HEK293 (cell line): ENCODE measurements around the gene NHP2.

ENCODE experiments used
- OVOL3 ChIP-seq: fragments of 450-650 bp; formaldehyde crosslinking; IDR thresholded peaks from 2 replicates; pipeline ENCODE4 v1.5.1; 2016; ENCODE audit warnings: missing biosample characterization, missing genetic modification characterization
- PRDM1 ChIP-seq: fragments of 450-650 bp; formaldehyde crosslinking; IDR thresholded peaks from 2 replicates; pipeline ENCODE4; 2016; ENCODE audit warnings: missing biosample characterization, missing genetic modification characterization
- SP2 ChIP-seq: fragments of 450-650 bp; formaldehyde crosslinking; IDR thresholded peaks from 2 replicates; pipeline ENCODE4 v1.5.1; 2016; ENCODE audit warnings: missing biosample characterization, missing genetic modification characterization
- ZBTB8A ChIP-seq: fragments of 450-650 bp; formaldehyde crosslinking; IDR thresholded peaks from 2 replicates; pipeline ENCODE4 v1.5.1; 2016; ENCODE audit warnings: missing biosample characterization, missing genetic modification characterization
- ZIC2 ChIP-seq: fragments of 450-650 bp; formaldehyde crosslinking; IDR thresholded peaks from 2 replicates; pipeline ENCODE4 v1.5.1; 2016; ENCODE audit warnings: missing biosample characterization, missing genetic modification characterization
- ZNF16 ChIP-seq: fragments of 450-650 bp; formaldehyde crosslinking; IDR thresholded peaks from 2 replicates; pipeline ENCODE4 v1.5.1; 2016; ENCODE audit warnings: low read depth, missing biosample characterization, missing genetic modification characterization
- ZNF19 ChIP-seq: fragments of 450-650 bp; formaldehyde crosslinking; IDR thresholded peaks from 2 replicates; pipeline ENCODE4; 2016; ENCODE audit warnings: missing biosample characterization, missing genetic modification characterization, low read depth
- ZNF221 ChIP-seq: fragments of 450-650 bp; formaldehyde crosslinking; IDR thresholded peaks from 2 replicates; pipeline ENCODE4 v1.5.1; 2017; ENCODE audit warnings: missing biosample characterization, missing genetic modification characterization, borderline replicate concordance
- ZNF223 ChIP-seq: fragments of 450-650 bp; formaldehyde crosslinking; IDR thresholded peaks from 2 replicates; pipeline ENCODE4 v1.5.1; 2016; ENCODE audit warnings: missing biosample characterization, missing genetic modification characterization
- ZNF311 ChIP-seq: fragments of 450-650 bp; formaldehyde crosslinking; IDR thresholded peaks from 2 replicates; pipeline ENCODE4 v1.5.1; 2017; ENCODE audit warnings: missing biosample characterization, missing genetic modification characterization, borderline replicate concordance
- ZNF324 ChIP-seq: fragments of 450-650 bp; formaldehyde crosslinking; IDR thresholded peaks from 2 replicates; pipeline ENCODE4 v1.5.1; 2016; ENCODE audit warnings: missing biosample characterization, missing genetic modification characterization
- ZNF366 ChIP-seq: fragments of 450-650 bp; formaldehyde crosslinking; conservative IDR thresholded peaks from 2 replicates; pipeline ENCODE4 v1.5.1; 2016; ENCODE audit warnings: missing biosample characterization, missing genetic modification characterization
- ZNF37A ChIP-seq: fragments of 450-650 bp; IDR thresholded peaks from 2 replicates; pipeline ENCODE4 v1.5.1; 2018; ENCODE audit warnings: missing biosample characterization, missing genetic modification characterization
- ZNF404 ChIP-seq: fragments of 450-650 bp; formaldehyde crosslinking; IDR thresholded peaks from 2 replicates; pipeline ENCODE4 v1.5.1; 2017; ENCODE audit warnings: missing biosample characterization, missing genetic modification characterization
- ZNF433 ChIP-seq: fragments of 450-650 bp; formaldehyde crosslinking; IDR thresholded peaks from 2 replicates; pipeline ENCODE4 v1.5.1; 2016; ENCODE audit warnings: missing biosample characterization, missing genetic modification characterization, low read depth
- ZNF585B ChIP-seq: fragments of 450-650 bp; formaldehyde crosslinking; IDR thresholded peaks from 2 replicates; pipeline ENCODE4 v1.5.1; 2016; ENCODE audit warnings: missing biosample characterization, missing genetic modification characterization
- ZNF658 ChIP-seq: fragments of 450-650 bp; formaldehyde crosslinking; IDR thresholded peaks from 2 replicates; pipeline ENCODE4; 2016; ENCODE audit warnings: missing biosample characterization, missing genetic modification characterization
- ZNF660 ChIP-seq: fragments of 450-650 bp; IDR thresholded peaks from 2 replicates; pipeline ENCODE4 v1.5.1; 2018; ENCODE audit warnings: missing biosample characterization, mild to moderate bottlenecking, missing genetic modification characterization
- ZNF677 ChIP-seq: fragments of 450-650 bp; IDR thresholded peaks from 2 replicates; pipeline ENCODE4 v1.5.0; 2018; ENCODE audit warnings: missing biosample characterization, mild to moderate bottlenecking, missing genetic modification characterization, moderate library complexity
- ZNF792 ChIP-seq: fragments of 450-650 bp; formaldehyde crosslinking; IDR thresholded peaks from 2 replicates; pipeline ENCODE4 v1.5.1; 2016; ENCODE audit warnings: missing biosample characterization, missing genetic modification characterization
- TF ChIP-seq, protein P1 (sequence below): fragments of 450-650 bp; formaldehyde crosslinking; IDR thresholded peaks from 2 replicates; pipeline ENCODE4 v1.5.1; 2016; ENCODE audit warnings: missing biosample characterization, missing genetic modification characterization
- TF ChIP-seq, protein P2 (sequence below): fragments of 450-650 bp; formaldehyde crosslinking; IDR thresholded peaks from 2 replicates; pipeline ENCODE4 v1.5.1; 2016; ENCODE audit warnings: missing biosample characterization, missing genetic modification characterization
- TF ChIP-seq, protein P3 (sequence below): fragments of 450-650 bp; formaldehyde crosslinking; IDR thresholded peaks from 2 replicates; pipeline ENCODE4 v1.5.1; 2016; ENCODE audit warnings: missing biosample characterization, missing genetic modification characterization
- TF ChIP-seq, protein P4 (sequence below): fragments of 450-650 bp; formaldehyde crosslinking; IDR thresholded peaks from 2 replicates; pipeline ENCODE4 v1.5.1; 2016; ENCODE audit warnings: missing biosample characterization, missing genetic modification characterization
- TF ChIP-seq, protein P5 (sequence below): fragments of 450-650 bp; formaldehyde crosslinking; IDR thresholded peaks from 2 replicates; pipeline ENCODE4 v1.5.1; 2016; ENCODE audit warnings: missing biosample characterization, missing genetic modification characterization
- TF ChIP-seq, protein P6 (sequence below): fragments of 450-650 bp; formaldehyde crosslinking; IDR thresholded peaks from 2 replicates; pipeline ENCODE4 v1.5.1; 2017; ENCODE audit warnings: missing biosample characterization, missing genetic modification characterization
- TF ChIP-seq, protein P7 (sequence below): fragments of 450-650 bp; formaldehyde crosslinking; IDR thresholded peaks from 2 replicates; pipeline ENCODE4 v1.5.1; 2016; ENCODE audit warnings: missing biosample characterization, missing genetic modification characterization
- TF ChIP-seq, protein P8 (sequence below): fragments of 450-650 bp; formaldehyde crosslinking; IDR thresholded peaks from 2 replicates; pipeline ENCODE4 v1.5.1; 2017; ENCODE audit warnings: missing biosample characterization, missing genetic modification characterization

NHP2 gene

DNA sequence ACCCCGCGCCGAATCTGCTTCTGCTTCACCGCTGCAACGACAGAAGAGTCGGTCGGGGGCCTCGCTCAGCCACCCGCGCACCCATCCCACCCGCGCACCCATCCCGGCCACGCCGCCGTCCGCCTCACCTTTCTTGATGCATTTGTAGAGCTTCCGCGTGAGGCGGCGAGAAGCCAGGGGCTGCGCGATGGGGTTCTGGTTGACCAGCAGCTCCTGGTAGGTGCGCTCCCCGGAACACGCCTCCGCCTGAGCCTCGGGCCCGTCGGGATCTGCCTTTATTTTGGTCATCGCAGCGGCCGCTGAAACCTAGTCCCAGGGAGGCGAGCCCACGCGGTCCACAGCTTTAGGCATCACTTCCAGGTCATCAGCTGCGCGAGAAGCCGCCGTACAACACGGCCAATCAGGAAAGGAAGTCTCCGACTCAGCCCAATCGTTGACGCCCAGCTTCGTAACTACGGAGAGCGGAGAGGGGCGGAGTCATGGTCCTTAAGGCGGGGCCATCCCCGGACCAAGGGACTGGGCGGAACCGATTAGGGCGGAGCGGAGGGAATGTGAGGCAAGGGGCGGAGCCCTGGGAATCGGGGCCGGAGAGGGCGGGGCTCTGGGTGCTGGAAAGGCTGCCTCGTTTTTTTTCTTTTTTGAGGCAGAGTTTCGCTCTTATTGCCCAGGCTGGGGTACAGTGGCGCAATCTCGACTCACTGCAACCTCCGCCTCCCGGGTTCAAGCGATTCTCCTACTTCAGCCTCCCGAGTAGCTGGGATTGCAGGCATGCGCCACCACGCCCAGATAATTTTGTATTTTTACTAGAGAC lies at the start of gene NHP2 (continued):
- TF ChIP-seq, protein P1, sequence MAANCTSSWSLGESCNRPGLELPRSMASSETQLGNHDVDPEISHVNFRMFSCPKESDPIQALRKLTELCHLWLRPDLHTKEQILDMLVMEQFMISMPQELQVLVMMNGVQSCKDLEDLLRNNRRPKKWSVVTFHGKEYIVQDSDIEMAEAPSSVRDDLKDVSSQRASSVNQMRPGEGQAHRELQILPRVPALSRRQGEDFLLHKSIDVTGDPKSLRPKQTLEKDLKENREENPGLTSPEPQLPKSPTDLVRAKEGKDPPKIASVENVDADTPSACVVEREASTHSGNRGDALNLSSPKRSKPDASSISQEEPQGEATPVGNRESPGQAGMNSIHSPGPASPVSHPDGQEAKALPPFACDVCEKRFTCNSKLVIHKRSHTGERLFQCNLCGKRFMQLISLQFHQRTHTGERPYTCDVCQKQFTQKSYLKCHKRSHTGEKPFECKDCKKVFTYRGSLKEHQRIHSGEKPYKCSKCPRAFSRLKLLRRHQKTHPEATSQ (tag by site-specific recombination), result no peak
- TF ChIP-seq ZNF677 (no peak), ZNF221 (tag by site-specific recombination) (no peak), ZNF366 (no peak), ZNF19 (tag by site-specific recombination) (no peak), ZNF585B (tag by site-specific recombination) (no peak), ZNF223 (tag by site-specific recombination) (no peak), SP2 (peak; percentile 100), ZNF311 (tag by site-specific recombination) (no peak), ZNF37A (tag by site-specific recombination) (no peak), PRDM1 (tag by site-specific recombination) (no peak), ZNF658 (no peak), ZIC2 (tag by site-specific recombination) (no peak; the same call in 1 of the 2 replicates), ZNF16 (tag by site-specific recombination) (no peak), ZNF324 (no peak), OVOL3 (tag by site-specific recombination) (no peak), ZNF433 (tag by site-specific recombination) (no peak), ZNF660 (peak; percentile 59; the same call in 1 of the 2 replicates), ZNF404 (tag by site-specific recombination) (no peak), ZBTB8A (tag by site-specific recombination) (0 out of 2 replicates have a peak, but pooled peaks have one; percentile 47), ZNF792 (tag by site-specific recombination) (no peak)
- TF ChIP-seq, protein P2, sequence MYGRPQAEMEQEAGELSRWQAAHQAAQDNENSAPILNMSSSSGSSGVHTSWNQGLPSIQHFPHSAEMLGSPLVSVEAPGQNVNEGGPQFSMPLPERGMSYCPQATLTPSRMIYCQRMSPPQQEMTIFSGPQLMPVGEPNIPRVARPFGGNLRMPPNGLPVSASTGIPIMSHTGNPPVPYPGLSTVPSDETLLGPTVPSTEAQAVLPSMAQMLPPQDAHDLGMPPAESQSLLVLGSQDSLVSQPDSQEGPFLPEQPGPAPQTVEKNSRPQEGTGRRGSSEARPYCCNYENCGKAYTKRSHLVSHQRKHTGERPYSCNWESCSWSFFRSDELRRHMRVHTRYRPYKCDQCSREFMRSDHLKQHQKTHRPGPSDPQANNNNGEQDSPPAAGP, result no peak
- TF ChIP-seq, protein P3, sequence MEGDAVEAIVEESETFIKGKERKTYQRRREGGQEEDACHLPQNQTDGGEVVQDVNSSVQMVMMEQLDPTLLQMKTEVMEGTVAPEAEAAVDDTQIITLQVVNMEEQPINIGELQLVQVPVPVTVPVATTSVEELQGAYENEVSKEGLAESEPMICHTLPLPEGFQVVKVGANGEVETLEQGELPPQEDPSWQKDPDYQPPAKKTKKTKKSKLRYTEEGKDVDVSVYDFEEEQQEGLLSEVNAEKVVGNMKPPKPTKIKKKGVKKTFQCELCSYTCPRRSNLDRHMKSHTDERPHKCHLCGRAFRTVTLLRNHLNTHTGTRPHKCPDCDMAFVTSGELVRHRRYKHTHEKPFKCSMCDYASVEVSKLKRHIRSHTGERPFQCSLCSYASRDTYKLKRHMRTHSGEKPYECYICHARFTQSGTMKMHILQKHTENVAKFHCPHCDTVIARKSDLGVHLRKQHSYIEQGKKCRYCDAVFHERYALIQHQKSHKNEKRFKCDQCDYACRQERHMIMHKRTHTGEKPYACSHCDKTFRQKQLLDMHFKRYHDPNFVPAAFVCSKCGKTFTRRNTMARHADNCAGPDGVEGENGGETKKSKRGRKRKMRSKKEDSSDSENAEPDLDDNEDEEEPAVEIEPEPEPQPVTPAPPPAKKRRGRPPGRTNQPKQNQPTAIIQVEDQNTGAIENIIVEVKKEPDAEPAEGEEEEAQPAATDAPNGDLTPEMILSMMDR (tag by site-specific recombination), result no peak
- TF ChIP-seq, protein P4, sequence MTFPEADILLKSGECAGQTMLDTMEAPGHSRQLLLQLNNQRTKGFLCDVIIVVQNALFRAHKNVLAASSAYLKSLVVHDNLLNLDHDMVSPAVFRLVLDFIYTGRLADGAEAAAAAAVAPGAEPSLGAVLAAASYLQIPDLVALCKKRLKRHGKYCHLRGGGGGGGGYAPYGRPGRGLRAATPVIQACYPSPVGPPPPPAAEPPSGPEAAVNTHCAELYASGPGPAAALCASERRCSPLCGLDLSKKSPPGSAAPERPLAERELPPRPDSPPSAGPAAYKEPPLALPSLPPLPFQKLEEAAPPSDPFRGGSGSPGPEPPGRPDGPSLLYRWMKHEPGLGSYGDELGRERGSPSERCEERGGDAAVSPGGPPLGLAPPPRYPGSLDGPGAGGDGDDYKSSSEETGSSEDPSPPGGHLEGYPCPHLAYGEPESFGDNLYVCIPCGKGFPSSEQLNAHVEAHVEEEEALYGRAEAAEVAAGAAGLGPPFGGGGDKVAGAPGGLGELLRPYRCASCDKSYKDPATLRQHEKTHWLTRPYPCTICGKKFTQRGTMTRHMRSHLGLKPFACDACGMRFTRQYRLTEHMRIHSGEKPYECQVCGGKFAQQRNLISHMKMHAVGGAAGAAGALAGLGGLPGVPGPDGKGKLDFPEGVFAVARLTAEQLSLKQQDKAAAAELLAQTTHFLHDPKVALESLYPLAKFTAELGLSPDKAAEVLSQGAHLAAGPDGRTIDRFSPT (tag by site-specific recombination), result no peak
- TF ChIP-seq, protein P5, sequence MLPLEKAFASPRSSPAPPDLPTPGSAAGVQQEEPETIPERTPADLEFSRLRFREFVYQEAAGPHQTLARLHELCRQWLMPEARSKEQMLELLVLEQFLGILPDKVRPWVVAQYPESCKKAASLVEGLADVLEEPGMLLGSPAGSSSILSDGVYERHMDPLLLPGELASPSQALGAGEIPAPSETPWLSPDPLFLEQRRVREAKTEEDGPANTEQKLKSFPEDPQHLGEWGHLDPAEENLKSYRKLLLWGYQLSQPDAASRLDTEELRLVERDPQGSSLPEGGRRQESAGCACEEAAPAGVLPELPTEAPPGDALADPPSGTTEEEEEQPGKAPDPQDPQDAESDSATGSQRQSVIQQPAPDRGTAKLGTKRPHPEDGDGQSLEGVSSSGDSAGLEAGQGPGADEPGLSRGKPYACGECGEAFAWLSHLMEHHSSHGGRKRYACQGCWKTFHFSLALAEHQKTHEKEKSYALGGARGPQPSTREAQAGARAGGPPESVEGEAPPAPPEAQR (tag by site-specific recombination), result no peak
- TF ChIP-seq, protein P6, sequence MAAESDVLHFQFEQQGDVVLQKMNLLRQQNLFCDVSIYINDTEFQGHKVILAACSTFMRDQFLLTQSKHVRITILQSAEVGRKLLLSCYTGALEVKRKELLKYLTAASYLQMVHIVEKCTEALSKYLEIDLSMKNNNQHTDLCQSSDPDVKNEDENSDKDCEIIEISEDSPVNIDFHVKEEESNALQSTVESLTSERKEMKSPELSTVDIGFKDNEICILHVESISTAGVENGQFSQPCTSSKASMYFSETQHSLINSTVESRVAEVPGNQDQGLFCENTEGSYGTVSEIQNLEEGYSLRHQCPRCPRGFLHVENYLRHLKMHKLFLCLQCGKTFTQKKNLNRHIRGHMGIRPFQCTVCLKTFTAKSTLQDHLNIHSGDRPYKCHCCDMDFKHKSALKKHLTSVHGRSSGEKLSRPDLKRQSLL (tag by site-specific recombination), result no peak
- TF ChIP-seq, protein P7, sequence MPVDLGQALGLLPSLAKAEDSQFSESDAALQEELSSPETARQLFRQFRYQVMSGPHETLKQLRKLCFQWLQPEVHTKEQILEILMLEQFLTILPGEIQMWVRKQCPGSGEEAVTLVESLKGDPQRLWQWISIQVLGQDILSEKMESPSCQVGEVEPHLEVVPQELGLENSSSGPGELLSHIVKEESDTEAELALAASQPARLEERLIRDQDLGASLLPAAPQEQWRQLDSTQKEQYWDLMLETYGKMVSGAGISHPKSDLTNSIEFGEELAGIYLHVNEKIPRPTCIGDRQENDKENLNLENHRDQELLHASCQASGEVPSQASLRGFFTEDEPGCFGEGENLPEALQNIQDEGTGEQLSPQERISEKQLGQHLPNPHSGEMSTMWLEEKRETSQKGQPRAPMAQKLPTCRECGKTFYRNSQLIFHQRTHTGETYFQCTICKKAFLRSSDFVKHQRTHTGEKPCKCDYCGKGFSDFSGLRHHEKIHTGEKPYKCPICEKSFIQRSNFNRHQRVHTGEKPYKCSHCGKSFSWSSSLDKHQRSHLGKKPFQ, result no peak
- TF ChIP-seq, protein P8, sequence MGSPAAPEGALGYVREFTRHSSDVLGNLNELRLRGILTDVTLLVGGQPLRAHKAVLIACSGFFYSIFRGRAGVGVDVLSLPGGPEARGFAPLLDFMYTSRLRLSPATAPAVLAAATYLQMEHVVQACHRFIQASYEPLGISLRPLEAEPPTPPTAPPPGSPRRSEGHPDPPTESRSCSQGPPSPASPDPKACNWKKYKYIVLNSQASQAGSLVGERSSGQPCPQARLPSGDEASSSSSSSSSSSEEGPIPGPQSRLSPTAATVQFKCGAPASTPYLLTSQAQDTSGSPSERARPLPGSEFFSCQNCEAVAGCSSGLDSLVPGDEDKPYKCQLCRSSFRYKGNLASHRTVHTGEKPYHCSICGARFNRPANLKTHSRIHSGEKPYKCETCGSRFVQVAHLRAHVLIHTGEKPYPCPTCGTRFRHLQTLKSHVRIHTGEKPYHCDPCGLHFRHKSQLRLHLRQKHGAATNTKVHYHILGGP (tag by site-specific recombination), result no peak
